ENCODE measurements around the gene RND1.

The RND1 gene

GRCh38 chr12:48859607-48860006 is 6.1 kb downstream of the RND1 start:
- Histone ChIP-seq H3K36me3 (ENCODE audit: control insufficient read depth, low read length) (peaks cover 34% of the 10 kb centered on the region), H3K27ac (ENCODE audit: low read depth, low read length) (no peak overlapping the region), H3K4me1 (ENCODE audit: control insufficient read depth, low read length) (peaks cover 30% of the 10 kb centered on the region), H3K9me3 (ENCODE audit: control insufficient read depth, insufficient read depth, low read length) (no peaks in the 10 kb centered on the region), H4K20me1 (ENCODE audit: control insufficient read depth, insufficient read depth, low read depth, low read length) (peaks cover 2% of the 10 kb centered on the region; the same call in 1 of the 2 replicates), H3K79me2 (ENCODE audit: control insufficient read depth, low read length) (peaks cover 2% of the 10 kb centered on the region; the same call in 1 of the 2 replicates), H3K9me2 (replicated peaks; ENCODE audit: control insufficient read depth, low read length) (no peaks in the 10 kb centered on the region), H3K27me3 (ENCODE audit: control insufficient read depth, low read length) (0 out of 2 replicates have a peak, but pooled peaks cover 5% of the 10 kb centered on the region), H3K4me3 (ENCODE audit: low read length) (no peak overlapping the region), H3F3A (ENCODE audit: control insufficient read depth, insufficient read depth) (no peaks in the 10 kb centered on the region), H3K4me2 (ENCODE audit: low read length) (no peak overlapping the region)
- TF ChIP-seq, protein P1, sequence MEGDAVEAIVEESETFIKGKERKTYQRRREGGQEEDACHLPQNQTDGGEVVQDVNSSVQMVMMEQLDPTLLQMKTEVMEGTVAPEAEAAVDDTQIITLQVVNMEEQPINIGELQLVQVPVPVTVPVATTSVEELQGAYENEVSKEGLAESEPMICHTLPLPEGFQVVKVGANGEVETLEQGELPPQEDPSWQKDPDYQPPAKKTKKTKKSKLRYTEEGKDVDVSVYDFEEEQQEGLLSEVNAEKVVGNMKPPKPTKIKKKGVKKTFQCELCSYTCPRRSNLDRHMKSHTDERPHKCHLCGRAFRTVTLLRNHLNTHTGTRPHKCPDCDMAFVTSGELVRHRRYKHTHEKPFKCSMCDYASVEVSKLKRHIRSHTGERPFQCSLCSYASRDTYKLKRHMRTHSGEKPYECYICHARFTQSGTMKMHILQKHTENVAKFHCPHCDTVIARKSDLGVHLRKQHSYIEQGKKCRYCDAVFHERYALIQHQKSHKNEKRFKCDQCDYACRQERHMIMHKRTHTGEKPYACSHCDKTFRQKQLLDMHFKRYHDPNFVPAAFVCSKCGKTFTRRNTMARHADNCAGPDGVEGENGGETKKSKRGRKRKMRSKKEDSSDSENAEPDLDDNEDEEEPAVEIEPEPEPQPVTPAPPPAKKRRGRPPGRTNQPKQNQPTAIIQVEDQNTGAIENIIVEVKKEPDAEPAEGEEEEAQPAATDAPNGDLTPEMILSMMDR (IDR thresholded peaks at IDR 0.05; ENCODE audit: low read depth, low read length, poor library complexity, severe bottlenecking) = no peak
- TF ChIP-seq EZH2phosphoT487 (IDR thresholded peaks at IDR 0.05; ENCODE audit: borderline replicate concordance, low read length) = no peak

DNA sequence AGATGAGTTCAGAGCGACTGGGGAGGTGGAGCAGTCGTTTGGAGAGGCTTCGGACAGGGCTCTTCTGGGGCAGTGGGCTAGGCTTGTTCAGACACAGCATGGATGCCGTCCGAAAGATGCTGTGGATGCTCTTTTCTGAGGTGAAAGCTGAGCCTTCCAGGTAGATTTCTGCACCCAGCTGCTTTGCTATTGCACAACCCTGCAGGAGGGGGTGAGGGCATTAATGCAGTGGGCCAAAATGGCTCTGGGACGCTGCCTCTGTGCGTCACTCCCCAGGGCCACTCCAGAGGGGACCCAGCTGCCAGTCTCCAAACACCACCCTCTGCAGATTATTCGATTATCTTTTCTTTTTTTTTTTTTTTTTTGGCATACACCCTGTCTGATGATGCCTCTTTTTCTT is 7.6 kb downstream of the RND1 start:
- Histone ChIP-seq H3K4me1 (ENCODE audit: control insufficient read depth, low read length) (peaks cover 25% of the 10 kb centered on the region), H3K9me2 (replicated peaks; ENCODE audit: control insufficient read depth, low read length) (no peaks in the 10 kb centered on the region), H3K79me2 (ENCODE audit: control insufficient read depth, low read length) (no peaks in the 10 kb centered on the region), H3K36me3 (ENCODE audit: control insufficient read depth, low read length) (peaks cover 27% of the 10 kb centered on the region), H3K9me3 (ENCODE audit: control insufficient read depth, insufficient read depth, low read length) (no peaks in the 10 kb centered on the region), H3F3A (ENCODE audit: control insufficient read depth, insufficient read depth) (peaks cover 2% of the 10 kb centered on the region; the same call in 1 of the 2 replicates), H3K4me3 (ENCODE audit: low read length) (peak overlapping the region; percentile 62), H3K4me2 (ENCODE audit: low read length) (peak overlapping the region; percentile 75), H3K27me3 (ENCODE audit: control insufficient read depth, low read length) (no peaks in the 10 kb centered on the region), H3K27ac (ENCODE audit: low read depth, low read length) (no peak overlapping the region), H4K20me1 (ENCODE audit: control insufficient read depth, insufficient read depth, low read depth, low read length) (no peaks in the 10 kb centered on the region)
- no peak for TF ChIP-seq EZH2phosphoT487 (IDR thresholded peaks at IDR 0.05; ENCODE audit: borderline replicate concordance, low read length)
- TF ChIP-seq, protein P1 (IDR thresholded peaks at IDR 0.05; ENCODE audit: low read depth, low read length, poor library complexity, severe bottlenecking) = no peak

DNA sequence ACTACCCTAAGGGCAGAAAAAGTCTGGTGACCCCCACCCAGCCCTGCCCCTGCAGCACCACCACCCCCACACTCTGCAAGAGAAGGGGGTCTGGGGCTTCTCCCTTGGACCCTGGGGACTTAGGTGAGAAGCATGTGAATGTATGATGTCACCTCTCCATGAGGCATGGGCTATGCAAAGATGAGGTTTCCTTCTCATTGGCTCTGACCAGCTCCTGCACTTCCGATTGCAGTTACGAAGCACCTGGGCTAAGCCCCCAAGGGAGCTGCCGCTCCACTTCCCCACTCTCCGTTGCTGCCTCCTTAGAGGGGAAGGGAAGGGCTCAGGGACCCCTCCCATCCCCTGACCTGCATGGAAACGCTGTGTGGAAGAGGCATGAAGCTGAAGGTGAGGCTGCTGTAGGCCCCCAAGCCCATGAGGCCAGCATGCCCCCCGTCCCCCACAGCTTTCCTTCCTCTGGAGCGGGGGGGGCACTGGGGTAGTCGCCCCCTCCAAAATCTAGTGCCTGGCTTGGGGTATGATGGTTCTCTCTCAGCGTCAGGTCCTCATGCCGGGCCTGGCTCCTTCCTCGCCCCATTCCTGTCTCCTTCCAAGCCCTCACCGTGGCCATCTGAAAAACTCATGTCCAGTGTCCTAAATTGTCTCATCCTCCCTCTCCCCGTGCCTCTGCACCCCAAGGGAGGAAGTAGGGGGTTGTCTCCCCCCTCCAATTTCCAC is 8.2 kb downstream of the RND1 start:
- Histone ChIP-seq H3F3A (ENCODE audit: control insufficient read depth, insufficient read depth) (peaks cover 2% of the 10 kb centered on the region; the same call in 1 of the 2 replicates), H3K9me2 (replicated peaks; ENCODE audit: control insufficient read depth, low read length) (no peaks in the 10 kb centered on the region), H3K9me3 (ENCODE audit: control insufficient read depth, insufficient read depth, low read length) (no peaks in the 10 kb centered on the region), H3K4me3 (ENCODE audit: low read length) (peak overlapping the region; percentile 62), H4K20me1 (ENCODE audit: control insufficient read depth, insufficient read depth, low read depth, low read length) (no peaks in the 10 kb centered on the region), H3K27ac (ENCODE audit: low read depth, low read length) (no peak overlapping the region), H3K79me2 (ENCODE audit: control insufficient read depth, low read length) (peaks cover 4% of the 10 kb centered on the region), H3K27me3 (ENCODE audit: control insufficient read depth, low read length) (no peaks in the 10 kb centered on the region), H3K36me3 (ENCODE audit: control insufficient read depth, low read length) (peaks cover 27% of the 10 kb centered on the region), H3K4me2 (ENCODE audit: low read length) (peak overlapping the region; percentile 75), H3K4me1 (ENCODE audit: control insufficient read depth, low read length) (peaks cover 31% of the 10 kb centered on the region)
- no peak for TF ChIP-seq EZH2phosphoT487 (IDR thresholded peaks at IDR 0.05; ENCODE audit: borderline replicate concordance, low read length)
- TF ChIP-seq, protein P1 (IDR thresholded peaks at IDR 0.05; ENCODE audit: low read depth, low read length, poor library complexity, severe bottlenecking) = no peak
